HG03159 (cell line): ENCODE data around the gene RNF32.
"Not testable (repeated sequence)": the region's sequence is repeated elsewhere in the genome, so short reads cannot be mapped to it uniquely, and the experiment has no call there.

Experiments used
- ATAC-seq: cut with Tn5 transposase; IDR thresholded peaks from one replicate; pipeline ENCODE4 v1.9.1; 2021; ENCODE audit warnings: mild to moderate bottlenecking, moderate library complexity; ENCODE audit not compliant: unreplicated experiment

RNF32 gene

GRCh38 chr7:156639426-156640256 lies 933 bp upstream of the RNF32 start:
- no peak for ATAC-seq

GRCh38 chr7:156640949-156641485 lies 443 bp downstream of the RNF32 start:
- ATAC-seq = peak; percentile 59

- no peak for ATAC-seq
These were observed 1.9 kb downstream of the RNF32 start for GRCh38 chr7:156642306-156643045.

- ATAC-seq = not testable (repeated sequence)
These were observed 6.8 kb downstream of the RNF32 start for GRCh38 chr7:156647330-156647729.

GRCh38 chr7:156650042-156650441 lies 9.5 kb downstream of the RNF32 start:
- ATAC-seq = no peak

GRCh38 chr7:156651474-156651873 lies 10.9 kb downstream of the RNF32 start:
- no peak for ATAC-seq

GRCh38 chr7:156652886-156653568 lies 12.5 kb downstream of the RNF32 start:
- ATAC-seq = no peak

GRCh38 chr7:156654511-156655234 lies 14.1 kb downstream of the RNF32 start:
- ATAC-seq = no peak

GRCh38 chr7:156655251-156655650 lies 14.7 kb downstream of the RNF32 start:
- ATAC-seq = no peak

- ATAC-seq = no peak
These were observed 15.4 kb downstream of the RNF32 start for GRCh38 chr7:156655983-156656382.

- ATAC-seq = no peak
These were observed 16.0 kb downstream of the RNF32 start for GRCh38 chr7:156656598-156656997.

GRCh38 chr7:156657681-156658080 lies 17.1 kb downstream of the RNF32 start:
- ATAC-seq = no peak

GRCh38 chr7:156659203-156659602 lies 18.6 kb downstream of the RNF32 start:
- no peak for ATAC-seq

- no peak for ATAC-seq
These were observed 19.4 kb downstream of the RNF32 start for GRCh38 chr7:156659961-156660360.

- ATAC-seq = no peak
These were observed 21.1 kb downstream of the RNF32 start for GRCh38 chr7:156661637-156662036.

- no peak for ATAC-seq
These were observed 21.7 kb downstream of the RNF32 start for GRCh38 chr7:156662277-156662676.

GRCh38 chr7:156665101-156665500 lies 24.5 kb downstream of the RNF32 start:
- ATAC-seq = no peak

GRCh38 chr7:156666368-156667109 lies 26.0 kb downstream of the RNF32 start:
- no peak for ATAC-seq

GRCh38 chr7:156667110-156667426 lies 26.5 kb downstream of the RNF32 start:
- ATAC-seq = no peak

- ATAC-seq = no peak
These were observed 27.7 kb downstream of the RNF32 start for GRCh38 chr7:156668130-156668741.
